ENCODE measurements around the gene TMEM127.
"Not testable (repeated sequence)": the region's sequence is repeated elsewhere in the genome, so short reads cannot be mapped to it uniquely, and the experiment has no call there.

The TMEM127 gene

GRCh38 chr2:96265840-96266679 lies at the start of gene TMEM127, which contains the start of gene CIAO1:
Gene TMEM127 (minus strand): TSS chr2:96265997. CDS start chr2:96265381, 616 bp downstream.
Gene CIAO1 (plus strand): TSS chr2:96266225. CDS start chr2:96266351, 126 bp downstream.
- peak; percentile 97 to 98 for DNase-seq

GRCh38 chr2:96315005-96315399 lies 49.2 kb upstream of the TMEM127 start:
- DNase-seq: no peak

GRCh38 chr2:96308248-96308647 lies 42.5 kb upstream of the TMEM127 start:
- DNase-seq: no peak

- no peak for DNase-seq
Measured at GRCh38 chr2:96306370-96306769, 40.6 kb upstream of the TMEM127 start.

GRCh38 chr2:96305979-96306308 lies 40.1 kb upstream of the TMEM127 start:
- no peak for DNase-seq

- peak; percentile 93 to 94 for DNase-seq
Measured at GRCh38 chr2:96305091-96305978, 39.5 kb upstream of the TMEM127 start, which contains the start of gene SNRNP200. Gene SNRNP200 (minus strand): TSS chr2:96305546. CDS start chr2:96305437, 109 bp downstream.

GRCh38 chr2:96304606-96305005 lies 38.8 kb upstream of the TMEM127 start:
- DNase-seq: no peak

- DNase-seq: no peak
Measured at GRCh38 chr2:96301865-96302264, 36.1 kb upstream of the TMEM127 start.

GRCh38 chr2:96296925-96297324 lies 31.1 kb upstream of the TMEM127 start:
- no peak for DNase-seq

GRCh38 chr2:96294271-96294670 lies 28.5 kb upstream of the TMEM127 start:
- not testable (repeated sequence) for DNase-seq

GRCh38 chr2:96291751-96292150 lies 26.0 kb upstream of the TMEM127 start:
- DNase-seq: no peak

GRCh38 chr2:96287273-96287856 lies 21.6 kb upstream of the TMEM127 start:
- no peak for DNase-seq

GRCh38 chr2:96276787-96277499 lies 11.1 kb upstream of the TMEM127 start:
- DNase-seq: no peak

GRCh38 chr2:96274355-96275056 lies 8.7 kb upstream of the TMEM127 start:
- no peak for DNase-seq

- DNase-seq: no peak
Measured at GRCh38 chr2:96273763-96274162, 8.0 kb upstream of the TMEM127 start.

- no peak for DNase-seq
Measured at GRCh38 chr2:96271995-96272394, 6.2 kb upstream of the TMEM127 start.

GRCh38 chr2:96267159-96267971 lies 1.6 kb upstream of the TMEM127 start:
- peak; percentile 52 to 60 for DNase-seq

GRCh38 chr2:96265349-96265839 lies 403 bp downstream of the TMEM127 start:
- DNase-seq: peak; percentile 41 to 50

GRCh38 chr2:96264656-96265348 lies 995 bp downstream of the TMEM127 start:
- peak in 1 of 2 donors; percentile 24 for DNase-seq

GRCh38 chr2:96264086-96264485 lies 1.7 kb downstream of the TMEM127 start:
- no peak for DNase-seq
